Measurements from ENCODE around the gene SYVN1. TPM values are rescaled to one million over a fixed set of nuclear protein-coding genes. Genes with fewer than 3 reads are reported as not detected.

SYVN1 gene
- total RNA-seq, 1 experiment from 2014 or later: 34.8 TPM

- no peaks in the 10 kb centered on the region for H3K4me1 Mint-ChIP-seq
- DNase-seq (ENCODE audit: low spot score) (no peak), ATAC-seq (no peak)
- H3K9me3 Mint-ChIP-seq: peaks cover 4% of the 10 kb centered on the region
- POLR2A ChIA-PET: no interaction called here
- no peak overlapping the region for H3K4me3 Mint-ChIP-seq
- no peak overlapping the region for H3K27ac Mint-ChIP-seq
- peaks cover 35% of the 10 kb centered on the region for H3K27me3 Mint-ChIP-seq (ENCODE audit: low read depth)
- TF ChIP-seq FOXK1 (CRISPR knock-in tag; IDR thresholded peaks at IDR 0.05) (no peak), RORB (CRISPR knock-in tag; IDR thresholded peaks at IDR 0.05) (no peak), TP53 (CRISPR knock-in tag; IDR thresholded peaks at IDR 0.05) (no peak), RELA (CRISPR knock-in tag; IDR thresholded peaks at IDR 0.05; ENCODE audit: borderline replicate concordance) (no peak), E2F4 (CRISPR knock-in tag; IDR thresholded peaks at IDR 0.05; ENCODE audit: borderline replicate concordance, low read depth) (no peak), MXD4 (CRISPR knock-in tag; IDR thresholded peaks at IDR 0.05; ENCODE audit: borderline replicate concordance) (no peak), EMX1 (CRISPR knock-in tag; IDR thresholded peaks at IDR 0.05) (no peak), CTCF (IDR thresholded peaks at IDR 0.05) (no peak), AR (CRISPR knock-in tag; IDR thresholded peaks at IDR 0.05) (no peak), ZNF425 (CRISPR knock-in tag; conservative IDR thresholded peaks at IDR 0.05) (no peak), PRRX2 (CRISPR knock-in tag; IDR thresholded peaks at IDR 0.05) (no peak), ESRRA (CRISPR knock-in tag; IDR thresholded peaks at IDR 0.05; ENCODE audit: borderline replicate concordance) (no peak), TCF7 (CRISPR knock-in tag; IDR thresholded peaks at IDR 0.05; ENCODE audit: low read depth) (no peak), SOX15 (CRISPR knock-in tag; IDR thresholded peaks at IDR 0.05) (no peak), JAZF1 (CRISPR knock-in tag; IDR thresholded peaks at IDR 0.05) (no peak), FOXJ3 (CRISPR knock-in tag; IDR thresholded peaks at IDR 0.05; ENCODE audit: borderline replicate concordance) (no peak)
- H3K36me3 Mint-ChIP-seq: no peaks in the 10 kb centered on the region
- CTCF ChIA-PET: no interaction called here
Measured at GRCh38 chr11:65152122-65152521, 17.8 kb upstream of the SYVN1 start.

GRCh38 chr11:65151331-65151899, 17.1 kb upstream of the SYVN1 start:
- no peaks in the 10 kb centered on the region for H3K36me3 Mint-ChIP-seq
- DNase-seq (ENCODE audit: low spot score) (no peak), ATAC-seq (no peak)
- ChIA-PET POLR2A (no interaction called here), CTCF (no interaction called here)
- peaks cover 33% of the 10 kb centered on the region for H3K27me3 Mint-ChIP-seq (ENCODE audit: low read depth)
- H3K4me1 Mint-ChIP-seq: no peaks in the 10 kb centered on the region
- H3K9me3 Mint-ChIP-seq: peaks cover 10% of the 10 kb centered on the region
- no peak overlapping the region for H3K27ac Mint-ChIP-seq
- no peak overlapping the region for H3K4me3 Mint-ChIP-seq
- TF ChIP-seq ZNF425 (CRISPR knock-in tag; conservative IDR thresholded peaks at IDR 0.05): no peak
- no peak for TF ChIP-seq TCF7 (CRISPR knock-in tag; IDR thresholded peaks at IDR 0.05; ENCODE audit: low read depth)
- no peak for TF ChIP-seq JAZF1 (CRISPR knock-in tag; IDR thresholded peaks at IDR 0.05)
- no peak for TF ChIP-seq NFYB (CRISPR knock-in tag; conservative IDR thresholded peaks at IDR 0.05; ENCODE audit: low read depth)
- TF ChIP-seq ZNF138 (CRISPR knock-in tag; conservative IDR thresholded peaks at IDR 0.05): no peak
- no peak for TF ChIP-seq FOXP4 (CRISPR knock-in tag; IDR thresholded peaks at IDR 0.05)
- TF ChIP-seq MAX (CRISPR knock-in tag; IDR thresholded peaks at IDR 0.05): no peak
- TF ChIP-seq NR2C2 (CRISPR knock-in tag; IDR thresholded peaks at IDR 0.05): no peak
- no peak for TF ChIP-seq TEAD4 (CRISPR knock-in tag; IDR thresholded peaks at IDR 0.05)
- no peak for TF ChIP-seq NR3C1 (CRISPR knock-in tag; conservative IDR thresholded peaks at IDR 0.05; ENCODE audit: low read depth)
- TF ChIP-seq KAT7 (CRISPR knock-in tag; IDR thresholded peaks at IDR 0.05; ENCODE audit: borderline replicate concordance): no peak
